Breast epithelium (tissue), 3 donors: Measurements from ENCODE around the gene CDK16.

Experiments
- CTCF ChIP-seq, 3 donors: fragments of 450-650 bp; IDR thresholded peaks; one replicate each; pipeline ENCODE4 v1.5.1; 2016 to 2017; ENCODE audit warnings: antibody characterized with exemption in 3 of 3, mild to moderate bottlenecking in 3 of 3, moderate library complexity in 3 of 3
- POLR2A ChIP-seq: fragments of 450-650 bp; IDR thresholded peaks from one replicate; pipeline ENCODE4 v1.6.1; 2016; ENCODE audit warnings: antibody characterized with exemption, mild to moderate bottlenecking, moderate library complexity
- POLR2AphosphoS5 ChIP-seq, 3 donors: sonication (generic); formaldehyde crosslinking; IDR thresholded peaks; one replicate each; pipeline ENCODE4 v1.6.1; 2017; ENCODE audit warnings: antibody characterized with exemption in 3 of 3

GRCh38 chrX:47174846-47175587 is 43.5 kb upstream of the CDK16 start:
- TF ChIP-seq CTCF (IDR thresholded peaks at IDR 0.05) (no peak), POLR2A (no peak), POLR2AphosphoS5 (IDR thresholded peaks at IDR 0.05) (no peak)
